ENCODE measurements around the gene HELZ.
"Not testable (repeated sequence)": the region's sequence is repeated elsewhere in the genome, so short reads cannot be mapped to it uniquely, and the experiment has no call there.

The HELZ gene

GRCh38 chr17:67265436-67266019, 20.5 kb upstream of the HELZ start:
- no peak for DNase-seq (ENCODE audit: low spot score)

DNA sequence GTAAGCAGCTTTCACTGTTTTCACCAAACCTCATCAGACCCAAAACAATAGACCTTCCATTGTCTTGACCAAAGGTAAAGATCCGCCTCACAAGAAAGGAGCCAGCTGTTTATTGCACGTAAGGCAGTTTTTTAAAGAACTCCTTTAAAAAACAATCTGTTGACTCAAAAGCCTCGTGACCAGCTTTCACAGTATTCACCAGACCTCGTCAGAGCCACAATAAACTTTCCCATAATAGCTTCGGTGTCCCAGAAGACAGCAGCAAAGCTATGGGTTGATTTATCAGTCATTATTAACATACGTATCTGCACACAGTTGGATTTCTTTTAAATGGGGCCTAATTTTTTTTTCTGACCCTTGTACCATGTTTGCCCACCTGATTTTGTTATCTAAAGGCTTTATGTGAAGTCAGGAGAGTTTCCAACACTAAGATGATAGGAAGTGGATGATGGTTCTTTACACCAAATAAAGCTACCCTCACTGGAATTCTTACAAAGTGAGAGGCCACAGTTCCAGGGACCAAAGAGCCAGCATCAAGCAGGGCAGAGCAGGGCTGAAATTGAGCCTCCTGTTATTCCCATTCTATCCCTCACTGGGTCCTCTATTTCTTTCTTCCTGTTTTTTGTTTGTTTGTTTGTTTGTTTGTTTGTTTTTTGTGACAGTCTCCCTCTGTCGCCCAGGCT, 17.6 kb upstream of the HELZ start:
- no peak for DNase-seq (ENCODE audit: low spot score)

DNA sequence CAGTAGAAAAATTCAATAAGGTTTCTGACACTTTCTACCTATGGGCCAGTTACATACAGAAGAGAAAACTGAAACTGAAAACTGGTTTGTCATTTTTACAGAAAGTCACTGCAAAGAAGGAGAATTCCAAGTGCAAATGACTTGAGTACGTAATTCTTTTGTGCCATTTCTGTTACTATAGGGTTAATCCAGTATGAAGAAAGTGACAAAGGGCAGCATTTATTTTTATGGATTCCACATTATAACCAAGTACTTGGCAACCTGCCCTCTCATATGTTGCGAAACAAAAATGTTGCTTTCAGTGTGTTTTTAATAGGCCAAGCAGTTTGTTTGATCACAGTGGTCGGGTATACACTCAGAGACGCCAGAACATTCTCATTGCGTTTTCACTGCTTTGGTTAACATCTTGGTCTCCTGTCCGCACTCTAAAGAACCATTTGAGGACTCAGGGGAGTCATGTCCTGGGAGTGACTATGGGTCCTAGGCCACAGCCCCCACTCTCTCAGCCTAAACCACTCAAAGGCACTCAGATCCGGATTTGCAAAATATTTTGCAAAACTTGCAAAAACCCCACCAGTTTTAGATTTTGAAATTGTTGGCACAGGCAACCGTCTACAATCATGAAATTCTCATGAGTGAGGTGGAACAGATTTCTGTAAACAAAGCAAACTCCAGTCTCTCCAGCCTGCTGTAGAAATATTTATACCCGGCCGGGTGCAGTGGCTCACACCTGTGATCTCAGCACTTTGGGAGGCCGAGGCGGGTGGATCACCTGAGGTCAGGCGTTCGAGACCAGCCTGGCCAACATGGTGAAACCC, 15.4 kb upstream of the HELZ start:
- no peak for DNase-seq (ENCODE audit: low spot score)

DNA sequence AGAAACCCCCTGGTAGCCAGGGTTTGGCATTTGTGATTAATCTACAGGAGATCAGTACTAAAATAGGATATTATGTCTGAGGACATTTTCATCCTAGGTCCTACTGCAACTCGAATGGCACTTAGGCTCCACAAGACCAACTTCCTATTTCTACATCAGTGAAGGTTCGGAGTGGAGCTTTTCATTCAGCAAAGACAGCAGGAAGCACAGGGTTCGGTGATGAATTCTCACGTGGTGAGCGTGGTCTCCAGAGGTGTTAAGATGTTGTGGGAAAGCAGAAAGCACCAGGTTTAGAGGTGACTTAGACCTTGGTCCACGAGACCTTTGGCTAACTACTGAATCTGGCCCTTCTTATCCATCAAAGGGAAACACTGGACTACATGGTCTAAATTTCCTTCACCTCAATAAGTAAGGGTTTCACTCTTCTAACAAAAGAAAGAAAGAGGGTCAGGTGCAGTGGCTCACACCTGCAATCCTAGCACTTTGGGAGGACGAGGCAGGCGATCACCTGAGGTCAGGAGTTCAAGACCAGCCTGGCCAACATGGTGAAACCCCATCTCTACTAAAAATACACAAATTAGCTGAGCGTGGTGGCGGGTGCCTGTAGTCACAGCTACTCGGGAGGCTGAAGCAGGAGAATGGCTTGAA, 13.9 kb upstream of the HELZ start:
- no peak for DNase-seq (ENCODE audit: low spot score)

GRCh38 chr17:67256075-67256732, 11.2 kb upstream of the HELZ start:
- no peak for DNase-seq (ENCODE audit: low spot score)

DNA sequence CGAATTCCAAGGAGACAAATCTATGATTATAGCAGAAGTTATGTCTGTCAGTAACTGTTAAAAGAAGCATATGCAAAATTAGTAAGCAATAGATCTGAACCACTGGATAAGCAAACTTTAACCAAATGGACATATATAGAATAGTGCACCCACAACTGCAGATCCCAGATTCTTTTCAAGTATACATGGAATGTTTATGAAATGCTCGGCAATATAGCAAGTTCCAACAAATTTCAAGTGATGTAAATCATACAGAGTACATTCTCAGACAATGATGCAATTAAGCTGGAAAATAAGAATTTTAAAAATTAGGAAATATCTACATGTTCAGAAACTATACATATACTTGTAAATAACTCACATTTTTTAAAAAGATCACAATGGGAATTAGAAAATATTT, 8.4 kb upstream of the HELZ start:
- no peak for DNase-seq (ENCODE audit: low spot score)

- DNase-seq (ENCODE audit: low spot score) = not testable (repeated sequence)
Measured at GRCh38 chr17:67251586-67251985, 6.6 kb upstream of the HELZ start.

DNA sequence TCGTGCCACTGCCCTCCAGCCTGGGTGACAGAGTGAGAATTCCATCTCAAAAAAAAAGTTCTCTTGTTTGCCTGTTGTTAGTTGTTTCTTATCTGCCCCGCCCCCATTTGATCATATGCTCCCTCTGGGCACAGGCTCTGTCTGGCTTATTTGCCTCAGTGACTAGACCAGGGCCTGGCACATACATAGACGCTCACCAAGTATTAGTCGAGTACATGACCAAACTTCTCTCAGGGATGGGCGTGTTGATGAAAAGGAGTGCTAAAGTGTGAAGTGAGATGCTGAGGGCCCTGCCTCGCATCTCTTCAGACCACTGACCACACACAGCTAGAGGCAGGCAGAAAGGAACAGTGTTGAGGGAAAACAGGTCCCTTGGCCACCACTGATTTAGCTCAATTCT, 3.3 kb upstream of the HELZ start:
- DNase-seq (ENCODE audit: low spot score) = no peak

GRCh38 chr17:67247416-67247900, 2.5 kb upstream of the HELZ start:
- no peak for DNase-seq (ENCODE audit: low spot score)

DNA sequence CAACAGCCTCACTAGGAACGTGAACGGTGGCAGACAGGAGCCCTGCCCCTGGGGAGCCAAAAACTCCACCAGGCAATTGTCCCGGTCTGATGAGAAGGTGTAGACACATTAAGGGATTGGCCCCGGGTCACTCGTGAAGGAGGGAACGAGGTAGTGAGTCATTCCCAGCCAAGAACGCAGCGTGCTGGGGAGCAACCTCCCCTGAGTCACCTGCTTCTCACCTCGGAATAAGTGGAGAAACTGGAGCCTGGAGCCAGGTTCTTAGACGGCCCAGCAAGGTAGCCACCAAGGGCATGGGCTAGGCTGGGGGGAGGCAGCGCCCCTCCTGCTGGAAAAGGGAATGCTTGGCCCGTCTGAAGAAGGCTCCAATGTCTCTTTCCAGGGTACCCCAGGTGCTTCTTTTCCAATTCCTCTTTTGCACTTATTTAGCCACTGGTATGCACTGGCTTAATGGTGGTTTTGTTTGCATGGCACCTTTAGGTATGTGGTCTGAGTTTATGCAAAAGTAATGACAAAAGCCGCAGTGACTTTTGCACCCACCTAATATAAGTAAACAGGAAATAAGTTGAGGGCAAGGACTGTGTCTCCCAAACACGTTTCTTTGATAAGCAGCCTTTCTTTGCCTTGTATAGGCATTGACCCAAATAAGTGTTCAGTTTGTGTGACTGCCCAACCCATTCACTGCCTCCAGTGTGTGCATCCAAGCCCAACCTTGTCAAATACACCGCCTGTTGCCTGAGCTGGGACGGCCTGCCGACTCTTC, 1.8 kb upstream of the HELZ start:
- no peak for DNase-seq (ENCODE audit: low spot score)

GRCh38 chr17:67246403-67246652, 1.3 kb upstream of the HELZ start:
- no peak for DNase-seq (ENCODE audit: low spot score)

DNA sequence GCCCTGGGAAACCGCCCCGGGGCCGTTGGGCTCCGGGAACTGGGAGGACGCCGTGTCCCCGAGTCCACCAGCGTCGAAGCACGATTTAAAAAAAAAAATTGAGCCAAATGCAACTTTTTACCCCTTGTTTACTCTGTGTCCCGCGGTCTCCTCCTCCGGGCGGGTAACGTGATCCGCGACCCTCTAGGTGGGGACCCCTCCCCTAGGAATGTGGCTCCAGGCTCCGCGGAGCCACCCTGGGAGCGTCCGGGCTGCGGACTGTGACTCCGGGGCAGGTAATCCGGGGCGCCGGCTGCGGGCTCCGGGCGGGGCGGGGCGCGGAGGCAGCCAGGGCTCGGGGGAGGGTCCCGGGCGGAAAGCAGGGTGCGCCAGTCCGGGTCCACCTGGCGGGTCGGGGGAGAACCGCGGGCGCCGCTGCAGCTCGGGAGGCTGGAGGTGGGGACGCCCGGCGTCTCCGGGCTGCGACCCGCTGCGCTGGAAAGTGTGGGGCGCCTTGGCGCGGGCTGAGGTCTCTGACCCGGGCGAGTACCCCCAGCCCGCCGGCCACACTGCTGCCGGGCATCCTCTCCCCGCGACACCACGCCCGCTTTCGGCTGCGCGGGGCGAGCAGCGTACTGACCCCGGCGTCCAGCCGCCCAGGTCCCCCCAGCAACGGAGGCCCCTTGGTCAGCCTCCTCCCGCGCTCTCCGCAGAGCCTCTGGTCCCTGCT, 852 bp upstream of the HELZ start:
- DNase-seq (ENCODE audit: low spot score) = no peak

DNA sequence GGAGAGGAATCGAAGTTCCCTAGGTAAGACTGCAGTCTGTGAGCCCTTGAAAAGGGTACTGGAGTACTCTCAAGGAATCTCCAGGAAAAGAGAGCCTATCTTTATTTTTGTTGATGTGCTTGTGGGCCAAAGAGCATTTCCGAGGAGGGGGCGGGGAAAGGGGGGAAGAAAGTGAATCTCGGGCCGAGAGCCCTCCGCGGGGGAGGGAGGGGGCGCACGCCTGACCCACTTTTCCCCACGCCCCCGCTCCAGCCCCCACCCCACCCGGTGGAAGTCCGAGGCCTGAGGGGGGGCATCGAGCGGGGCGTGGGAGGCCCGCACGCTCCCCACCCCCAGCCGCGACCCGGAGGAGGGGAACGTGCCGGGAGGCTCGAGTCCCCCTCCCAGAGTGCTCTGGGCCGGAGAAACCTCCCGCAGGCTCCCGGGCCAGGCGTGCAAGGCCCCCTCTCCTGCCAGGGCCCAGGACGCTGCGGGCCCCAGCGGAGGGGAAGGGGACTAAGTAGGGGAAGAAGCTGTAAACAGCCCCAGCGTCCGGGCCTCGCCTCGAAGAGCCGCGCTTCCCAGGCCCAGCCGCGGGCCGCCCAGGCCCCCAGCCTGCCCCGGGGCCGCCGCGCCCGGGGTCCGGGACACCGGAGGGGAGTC, 444 bp downstream of the HELZ start:
- DNase-seq (ENCODE audit: low spot score) = no peak

- DNase-seq (ENCODE audit: low spot score) = no peak
Measured at GRCh38 chr17:67243284-67243683, 1.7 kb downstream of the HELZ start.

- no peak for DNase-seq (ENCODE audit: low spot score)
Measured at GRCh38 chr17:67241719-67242341, 3.2 kb downstream of the HELZ start.

GRCh38 chr17:67239597-67239996, 5.4 kb downstream of the HELZ start:
- DNase-seq (ENCODE audit: low spot score) = no peak

DNA sequence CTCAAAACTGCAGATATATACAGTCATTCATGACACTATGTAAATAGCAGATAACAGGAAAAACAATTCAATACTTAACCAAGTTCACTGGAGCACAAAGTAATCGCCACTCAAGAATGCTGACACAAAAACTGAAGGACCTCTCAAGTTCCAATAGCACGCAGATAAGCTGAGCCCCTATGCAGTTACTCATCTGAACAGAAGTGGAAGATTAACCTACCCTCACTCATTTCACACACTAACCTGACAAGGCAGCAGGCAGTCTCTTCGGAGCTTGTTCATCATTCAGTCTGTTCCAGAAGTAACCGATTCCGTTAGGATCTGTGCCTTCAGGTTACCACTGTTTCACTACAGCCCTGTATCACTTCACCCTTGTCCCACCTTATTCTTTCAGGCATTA, 6.0 kb downstream of the HELZ start:
- DNase-seq (ENCODE audit: low spot score) = no peak

GRCh38 chr17:67232441-67232840, 12.6 kb downstream of the HELZ start:
- no peak for DNase-seq (ENCODE audit: low spot score)

DNA sequence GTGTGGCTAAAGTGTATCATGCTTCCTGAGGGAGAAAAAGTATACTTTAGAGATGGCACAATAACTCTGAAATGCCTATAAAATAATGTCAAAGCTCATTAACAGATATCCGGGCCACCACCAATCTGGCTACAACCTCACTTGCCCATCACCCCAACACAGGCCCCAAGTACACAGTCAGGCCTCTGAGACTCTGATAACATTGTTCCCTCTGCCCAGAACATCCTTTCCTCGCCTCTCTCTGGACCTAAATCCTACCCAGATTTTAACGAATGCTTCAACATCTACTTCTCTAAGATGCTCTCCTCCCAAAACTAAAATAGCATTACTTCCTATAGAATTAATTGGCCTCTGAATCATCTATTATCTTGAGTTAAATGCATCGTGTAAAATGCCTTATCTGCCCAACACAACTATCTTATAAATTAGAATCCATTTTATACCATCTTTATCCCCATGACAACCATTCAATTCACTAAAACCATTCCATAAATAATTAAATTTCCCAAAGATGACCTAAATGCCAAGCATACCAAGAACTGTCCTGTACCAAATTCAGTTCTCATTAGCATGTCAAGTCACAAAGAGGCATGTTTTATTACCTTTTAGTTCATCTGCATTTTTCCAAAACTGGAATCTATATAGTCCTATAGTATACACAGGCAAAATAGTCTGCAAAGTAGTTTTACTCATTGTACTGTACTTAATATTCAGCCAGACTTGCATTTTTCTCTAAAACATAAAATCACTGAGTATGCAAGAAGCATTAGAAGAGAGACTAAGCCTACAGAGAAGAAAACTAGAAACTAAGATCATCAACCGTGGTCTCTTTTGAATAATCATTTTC, 15.7 kb downstream of the HELZ start:
- no peak for DNase-seq (ENCODE audit: low spot score)
